SU-DHL-6 (cell line): ENCODE measurements around the gene ANKRD33B.

Experiments
- H2AFZ ChIP-seq: fragments of 200-600 bp; sonication (generic); 2 replicates; pipeline ENCODE4 v1.6.1; 2014; ENCODE audit warnings: low read depth, mild to moderate bottlenecking, moderate library complexity, mixed read lengths, antibody characterized with exemption, low read length; ENCODE audit not compliant: severe bottlenecking
- H3F3A ChIP-seq: fragments of 200-600 bp; shearing (Covaris generic); 2 replicates; pipeline ENCODE4 v1.6.0; 2016; ENCODE audit warnings: antibody characterized with exemption, mild to moderate bottlenecking; ENCODE audit not compliant: insufficient read depth
- H3K27ac ChIP-seq: fragments of 200-600 bp; sonication (generic); 2 replicates; pipeline ENCODE4 v1.5.1; 2016; ENCODE audit warnings: low read depth, mild to moderate bottlenecking, low read length, moderate library complexity, mixed read lengths
- H3K27me3 ChIP-seq: fragments of 200-600 bp; sonication (generic), shearing (Covaris generic); 2 replicates; pipeline ENCODE4 v1.6.0; 2014; ENCODE audit warnings: mild to moderate bottlenecking, low read length
- H3K36me3 ChIP-seq: fragments of 200-600 bp; sonication (generic); 2 replicates; pipeline ENCODE4 v1.6.1; 2014; ENCODE audit warnings: mild to moderate bottlenecking, low read length, mixed read lengths
- H3K4me2 ChIP-seq: fragments of 300-600, 200-600 bp; shearing (Covaris generic), sonication (generic); 2 replicates; pipeline ENCODE4 v1.6.0; 2014; ENCODE audit warnings: low read length, low read depth, mild to moderate bottlenecking; ENCODE audit not compliant: poor library complexity, severe bottlenecking
- H3K4me3 ChIP-seq: fragments of 200-600 bp; sonication (generic); 2 replicates; pipeline ENCODE4 v1.5.1; 2014; ENCODE audit warnings: antibody characterized with exemption, low read length, mild to moderate bottlenecking, mixed read lengths; ENCODE audit not compliant: insufficient read depth, poor library complexity, severe bottlenecking
- H3K79me2 ChIP-seq: fragments of 200-600 bp; sonication (generic); 2 replicates; pipeline ENCODE4 v1.6.1; 2014; ENCODE audit warnings: mild to moderate bottlenecking, low read length, moderate library complexity; ENCODE audit not compliant: insufficient read depth
- H3K9ac ChIP-seq: fragments of 200-600 bp; sonication (generic); 2 replicates; pipeline ENCODE4 v1.7.0; 2014; ENCODE audit warnings: mild to moderate bottlenecking, low read length
- H3K9me2 ChIP-seq: fragments of 200-600 bp; sonication (generic); replicated peaks from 2 replicates; pipeline ENCODE4 v1.6.1; 2014; ENCODE audit warnings: low read length; ENCODE audit not compliant: insufficient read depth
- H3K9me3 ChIP-seq: fragments of 200-600 bp; sonication (generic); 2 replicates; pipeline ENCODE4 v1.6.1; 2014; ENCODE audit warnings: low read length, mixed read lengths; ENCODE audit not compliant: insufficient read depth
- H4K20me1 ChIP-seq: fragments of 200-600 bp; sonication (generic); 2 replicates; pipeline ENCODE4 v1.6.1; 2014; ENCODE audit warnings: low read depth, mild to moderate bottlenecking, antibody characterized with exemption, low read length, moderate library complexity, mixed read lengths
- EZH2phosphoT487 ChIP-seq: fragments of 200-600 bp; sonication (generic), shearing (Covaris generic); conservative IDR thresholded peaks from 2 replicates; pipeline ENCODE4 v1.6.1; 2018; ENCODE audit warnings: mild to moderate bottlenecking, antibody characterized with exemption, low read length, moderate library complexity, mixed read lengths
- TF ChIP-seq, protein P1 (sequence below): fragments of 200-600 bp; sonication (generic); IDR thresholded peaks from one replicate; pipeline ENCODE4 v1.5.1; 2017; ENCODE audit warnings: antibody characterized with exemption, mild to moderate bottlenecking, low read length, moderate library complexity; ENCODE audit not compliant: insufficient read depth, poor library complexity, severe bottlenecking

ANKRD33B gene

DNA sequence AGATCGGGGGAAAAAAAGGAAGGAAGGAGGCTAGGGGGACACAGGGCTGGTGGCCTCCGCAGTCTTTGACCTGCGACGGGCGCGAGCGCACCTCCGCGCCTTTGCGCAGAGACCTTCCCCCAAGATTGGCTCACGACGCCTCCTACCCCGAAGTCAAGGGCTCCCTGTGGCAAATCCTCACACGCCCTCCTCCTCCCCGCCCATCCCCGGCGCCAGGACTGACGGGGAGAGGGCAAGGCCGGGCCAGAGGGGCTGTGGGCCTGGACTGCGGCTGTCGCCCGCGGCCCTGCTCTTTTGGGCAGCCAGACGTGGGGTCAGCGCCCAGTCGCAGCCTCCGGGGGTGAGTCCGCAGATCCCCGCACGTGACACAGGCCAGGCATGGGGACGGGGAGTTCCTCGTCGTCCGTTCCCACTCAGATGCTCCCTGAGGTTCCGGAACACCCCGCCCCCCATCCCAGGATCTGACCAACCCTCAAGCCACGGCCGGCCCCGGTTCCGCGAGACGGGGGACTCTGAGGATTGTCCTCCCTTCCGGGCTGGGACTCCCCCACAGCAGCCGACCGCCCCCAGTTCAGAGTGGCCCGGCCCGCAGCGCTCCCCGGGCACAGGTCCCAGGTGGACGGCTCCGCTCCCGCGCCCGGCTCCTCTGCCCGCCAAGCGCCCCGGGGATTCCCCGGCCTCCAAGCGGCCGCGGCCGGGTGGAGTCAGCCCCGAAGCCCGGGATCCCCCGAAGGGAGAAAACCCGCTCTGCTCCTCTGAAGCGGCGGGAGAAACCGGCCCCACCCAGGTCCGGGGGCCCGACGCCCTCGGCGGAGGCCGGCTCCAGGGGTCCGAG is 543 bp upstream of the ANKRD33B start:
- H3K9ac ChIP-seq: peak overlapping the region; percentile 76
- no peak for TF ChIP-seq EZH2phosphoT487
- TF ChIP-seq, protein P1, sequence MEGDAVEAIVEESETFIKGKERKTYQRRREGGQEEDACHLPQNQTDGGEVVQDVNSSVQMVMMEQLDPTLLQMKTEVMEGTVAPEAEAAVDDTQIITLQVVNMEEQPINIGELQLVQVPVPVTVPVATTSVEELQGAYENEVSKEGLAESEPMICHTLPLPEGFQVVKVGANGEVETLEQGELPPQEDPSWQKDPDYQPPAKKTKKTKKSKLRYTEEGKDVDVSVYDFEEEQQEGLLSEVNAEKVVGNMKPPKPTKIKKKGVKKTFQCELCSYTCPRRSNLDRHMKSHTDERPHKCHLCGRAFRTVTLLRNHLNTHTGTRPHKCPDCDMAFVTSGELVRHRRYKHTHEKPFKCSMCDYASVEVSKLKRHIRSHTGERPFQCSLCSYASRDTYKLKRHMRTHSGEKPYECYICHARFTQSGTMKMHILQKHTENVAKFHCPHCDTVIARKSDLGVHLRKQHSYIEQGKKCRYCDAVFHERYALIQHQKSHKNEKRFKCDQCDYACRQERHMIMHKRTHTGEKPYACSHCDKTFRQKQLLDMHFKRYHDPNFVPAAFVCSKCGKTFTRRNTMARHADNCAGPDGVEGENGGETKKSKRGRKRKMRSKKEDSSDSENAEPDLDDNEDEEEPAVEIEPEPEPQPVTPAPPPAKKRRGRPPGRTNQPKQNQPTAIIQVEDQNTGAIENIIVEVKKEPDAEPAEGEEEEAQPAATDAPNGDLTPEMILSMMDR: no peak
- peak overlapping the region; percentile 75 for H3K4me3 ChIP-seq
- H3K36me3 ChIP-seq: no peaks in the 10 kb centered on the region
- no peaks in the 10 kb centered on the region for H3K9me2 ChIP-seq
- H3K27me3 ChIP-seq: no peaks in the 10 kb centered on the region
- H3F3A ChIP-seq: peaks cover 23% of the 10 kb centered on the region
- H3K4me2 ChIP-seq: peak overlapping the region; percentile 71
- H2AFZ ChIP-seq: peak overlapping the region; percentile 25
- H3K79me2 ChIP-seq: peaks cover 39% of the 10 kb centered on the region
- peak overlapping the region; percentile 86 for H3K27ac ChIP-seq
- H4K20me1 ChIP-seq: no peaks in the 10 kb centered on the region
- H3K9me3 ChIP-seq: no peaks in the 10 kb centered on the region

DNA sequence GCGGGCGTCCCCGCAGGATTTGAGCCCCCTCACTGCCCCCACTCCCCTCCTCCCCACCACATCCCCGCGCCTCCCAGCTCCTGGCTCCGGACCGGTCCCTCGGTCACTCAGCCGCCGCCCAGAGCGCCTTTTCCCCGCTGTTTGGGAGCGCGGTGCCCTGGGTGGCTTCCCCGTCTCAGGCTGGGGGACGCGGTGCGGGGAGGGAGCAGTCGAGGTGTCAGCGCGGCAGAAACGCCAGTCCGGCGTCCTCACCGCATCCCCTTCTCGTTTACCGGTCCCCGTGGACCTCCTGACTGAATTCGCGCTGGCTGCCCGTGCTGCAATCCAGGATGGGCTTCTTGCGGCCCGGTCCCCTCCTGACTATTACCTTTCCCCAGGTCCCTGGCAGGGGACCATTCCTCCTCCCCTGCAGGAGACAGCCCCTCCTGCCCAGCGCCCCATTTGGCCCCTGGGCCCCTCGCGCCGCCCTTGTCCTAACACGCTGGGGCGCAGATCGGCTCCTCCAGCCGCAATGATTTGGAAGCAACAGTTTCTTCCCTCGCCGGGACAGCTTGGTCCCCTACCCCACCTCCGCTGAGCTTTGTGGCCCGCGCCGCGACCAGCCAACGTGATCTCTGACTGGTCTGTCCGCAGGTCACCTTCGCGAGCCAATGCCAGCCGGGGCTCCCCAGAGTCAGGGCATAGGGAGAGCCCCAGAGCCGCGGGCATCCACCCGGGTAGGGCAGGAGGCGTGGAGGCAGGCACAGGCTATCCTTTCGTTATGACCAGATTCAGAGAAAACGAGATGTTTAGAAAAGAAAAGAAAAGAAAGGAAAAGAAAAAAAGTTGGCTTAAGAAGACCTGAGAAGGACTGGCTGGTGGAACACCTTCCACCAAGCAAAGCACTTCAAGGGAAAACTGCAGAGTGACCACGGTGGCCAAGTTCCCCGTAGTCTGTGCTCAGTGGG is 1.2 kb downstream of the ANKRD33B start:
- H3K27ac ChIP-seq: peak overlapping the region; percentile 86
- H3K4me2 ChIP-seq: peak overlapping the region; percentile 76
- peak overlapping the region; percentile 75 for H3K4me3 ChIP-seq
- no peak for TF ChIP-seq EZH2phosphoT487
- TF ChIP-seq, protein P1: no peak
- no peaks in the 10 kb centered on the region for H4K20me1 ChIP-seq
- peaks cover 23% of the 10 kb centered on the region for H3F3A ChIP-seq
- H3K79me2 ChIP-seq: peaks cover 57% of the 10 kb centered on the region
- H3K9me3 ChIP-seq: no peaks in the 10 kb centered on the region
- H3K27me3 ChIP-seq: no peaks in the 10 kb centered on the region
- H3K36me3 ChIP-seq: no peaks in the 10 kb centered on the region
- H3K9me2 ChIP-seq: no peaks in the 10 kb centered on the region
- no peak overlapping the region for H2AFZ ChIP-seq
- H3K9ac ChIP-seq: peak overlapping the region; percentile 76

DNA sequence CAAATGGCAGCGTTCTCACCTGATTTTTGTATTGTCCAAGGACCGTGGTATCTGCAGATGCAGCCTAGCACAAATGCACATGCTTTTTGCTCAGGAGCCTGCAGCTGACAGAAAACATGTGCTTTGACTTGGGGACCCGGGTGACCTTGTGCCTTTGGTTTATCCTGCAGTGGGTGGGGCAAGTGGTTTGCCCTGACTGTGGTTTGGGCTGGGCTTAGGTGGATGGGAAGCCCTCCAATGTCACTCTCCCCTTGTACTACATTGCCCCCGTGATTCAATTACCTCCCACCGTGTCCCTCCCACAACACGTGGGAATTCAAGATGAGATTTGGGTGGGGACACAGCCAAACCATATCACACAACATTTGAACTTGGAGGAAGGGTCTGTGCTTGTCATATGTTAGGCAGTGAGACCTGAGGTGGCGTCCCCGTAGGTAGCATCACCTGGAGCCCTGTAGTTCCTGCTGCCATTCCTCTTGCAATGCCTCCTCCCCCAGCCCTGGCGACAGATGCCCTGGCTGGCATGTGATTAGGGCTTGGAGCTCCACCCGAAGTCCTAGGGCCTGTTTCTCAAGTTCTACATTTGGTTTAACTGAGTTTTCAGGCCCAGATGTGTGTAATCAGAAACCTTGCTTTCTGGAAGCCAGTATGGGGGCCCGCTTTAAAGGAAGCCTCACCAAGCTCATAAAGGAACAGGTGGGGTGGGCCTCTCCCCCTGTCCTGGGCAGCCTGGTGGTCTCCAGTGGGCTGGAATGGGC is 2.1 kb downstream of the ANKRD33B start:
- Histone ChIP-seq H3K4me2 (peak overlapping the region; percentile 76), H4K20me1 (no peaks in the 10 kb centered on the region), H3K9me3 (no peaks in the 10 kb centered on the region), H3K27ac (peak overlapping the region; percentile 86), H3K79me2 (peaks cover 66% of the 10 kb centered on the region), H2AFZ (no peak overlapping the region), H3K4me3 (peak overlapping the region; percentile 75), H3K27me3 (no peaks in the 10 kb centered on the region), H3F3A (peaks cover 21% of the 10 kb centered on the region), H3K9ac (peak overlapping the region; percentile 76), H3K9me2 (no peaks in the 10 kb centered on the region), H3K36me3 (no peaks in the 10 kb centered on the region)
- TF ChIP-seq EZH2phosphoT487: no peak
- TF ChIP-seq, protein P1: no peak
